Uterus (tissue), 2 donors: Measurements from ENCODE around the gene LRBA.

ENCODE experiments used
- POLR2A ChIP-seq, 2 donors: fragments of 450-650 bp; IDR thresholded peaks; one replicate each; pipeline ENCODE4 v1.6.1; 2016; ENCODE audit warnings: antibody characterized with exemption in 2 of 2, mild to moderate bottlenecking in 1 of 2, moderate library complexity in 1 of 2
- TF ChIP-seq, protein P1 (sequence below), 4 experiments: fragments of 200-600 bp in 2 of 4; fragments of 450-650 bp in 2 of 4; sonication (generic) in 2 of 4; IDR thresholded peaks; one replicate each; pipeline ENCODE4 v1.5.1; 2016 to 2019; ENCODE audit warnings: antibody characterized with exemption in 4 of 4, mild to moderate bottlenecking in 2 of 4, moderate library complexity in 1 of 4

GRCh38 chr4:150357829-150358228 lies 657.3 kb downstream of the LRBA start:
- TF ChIP-seq, protein P1, sequence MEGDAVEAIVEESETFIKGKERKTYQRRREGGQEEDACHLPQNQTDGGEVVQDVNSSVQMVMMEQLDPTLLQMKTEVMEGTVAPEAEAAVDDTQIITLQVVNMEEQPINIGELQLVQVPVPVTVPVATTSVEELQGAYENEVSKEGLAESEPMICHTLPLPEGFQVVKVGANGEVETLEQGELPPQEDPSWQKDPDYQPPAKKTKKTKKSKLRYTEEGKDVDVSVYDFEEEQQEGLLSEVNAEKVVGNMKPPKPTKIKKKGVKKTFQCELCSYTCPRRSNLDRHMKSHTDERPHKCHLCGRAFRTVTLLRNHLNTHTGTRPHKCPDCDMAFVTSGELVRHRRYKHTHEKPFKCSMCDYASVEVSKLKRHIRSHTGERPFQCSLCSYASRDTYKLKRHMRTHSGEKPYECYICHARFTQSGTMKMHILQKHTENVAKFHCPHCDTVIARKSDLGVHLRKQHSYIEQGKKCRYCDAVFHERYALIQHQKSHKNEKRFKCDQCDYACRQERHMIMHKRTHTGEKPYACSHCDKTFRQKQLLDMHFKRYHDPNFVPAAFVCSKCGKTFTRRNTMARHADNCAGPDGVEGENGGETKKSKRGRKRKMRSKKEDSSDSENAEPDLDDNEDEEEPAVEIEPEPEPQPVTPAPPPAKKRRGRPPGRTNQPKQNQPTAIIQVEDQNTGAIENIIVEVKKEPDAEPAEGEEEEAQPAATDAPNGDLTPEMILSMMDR (IDR thresholded peaks at IDR 0.05): no peak
- TF ChIP-seq POLR2A (IDR thresholded peaks at IDR 0.05): no peak
